GM12878 (cell line): ENCODE data around the gene GPC2. TPM values are rescaled to one million over a fixed set of nuclear protein-coding genes. Genes with fewer than 3 reads are reported as not detected.
A peak's percentile ranks its signal among the peaks of the same experiment; 100 is the strongest.

Source experiments
- ATAC-seq: fragments of 200-7000 bp; cut with Tn5 transposase; 3 replicates; pipeline ENCODE4 v1.9.1; 2020; ENCODE audit warnings: mild to moderate bottlenecking, moderate library complexity
- BruUV-seq: library from RNA; stranded (reverse); fragments of 400-500 nt; replicated peaks from 2 replicates; lab custom pipeline; 2021; lab: Mats Ljungman, UMichigan
- CTCF ChIA-PET: fragments of 300-600 bp; sonication (Branson Sonifier 250); formaldehyde crosslinking; extraction: SDS; loops from one replicate; lab custom pipeline; 2021; ENCODE audit warnings: inconsistent platforms; lab: Yijun Ruan, JAX
- POLR2A ChIA-PET: fragments of 350-600 bp; formaldehyde crosslinking; extraction: SDS; loops from one replicate; lab custom pipeline; 2021; ENCODE audit warnings: inconsistent platforms; lab: Charles Lee
- RAD21 ChIA-PET: fragments of 300-600 bp; sonication (Branson Sonifier 250); formaldehyde crosslinking; loops from one replicate; lab custom pipeline; 2023; ENCODE audit warnings: antibody characterized with exemption; ENCODE audit not compliant: unreplicated experiment; lab: Charles Lee
- SMC1A ChIA-PET: fragments of 300-600 bp; sonication (Branson Sonifier 250); formaldehyde crosslinking; loops from one replicate; lab custom pipeline; 2023; ENCODE audit not compliant: unreplicated experiment, uncharacterized antibody; lab: Charles Lee
- DNase-seq: peaks from one replicate; pipeline ENCODE4 v3.0.0-alpha.2; 2011; ENCODE audit warnings: low read depth, low spot score
- FAIRE-seq: peaks from 3 replicates; lab custom pipeline; 2011; peaks lifted over from hg19 to GRCh38; lab: Jason Lieb, UNC
- H2AFZ ChIP-seq: 2 replicates; pipeline ENCODE4 v1.6.0; 2011; ENCODE audit warnings: low read depth, low read length, control low read depth; ENCODE audit not compliant: control insufficient read depth
- H3K27ac ChIP-seq: 2 replicates; pipeline ENCODE4 v1.5.1; 2011; ENCODE audit warnings: control low read depth; ENCODE audit not compliant: control insufficient read depth, insufficient read depth
- H3K27me3 ChIP-seq, 2 experiments: replicated peaks in 1 of 2; 2 replicates each; pipeline versions ENCODE4 v1.6.0 to v1.6.1; 2011; ENCODE audit warnings: low read length in 1 of 2; ENCODE audit not compliant: control insufficient read depth in 2 of 2, insufficient read depth in 2 of 2
- H3K36me3 ChIP-seq, 2 experiments: 2 replicates each; pipeline ENCODE4 v1.5.1; 2011; ENCODE audit warnings: low read length in 1 of 2; ENCODE audit not compliant: control insufficient read depth in 2 of 2, insufficient read depth in 2 of 2
- H3K4me1 ChIP-seq: 2 replicates; pipeline ENCODE4 v1.6.1; 2011; ENCODE audit warnings: mild to moderate bottlenecking, low read length, moderate library complexity, mixed read lengths; ENCODE audit not compliant: control insufficient read depth, insufficient read depth
- H3K4me2 ChIP-seq: 2 replicates; pipeline ENCODE4 v1.6.0; 2011; ENCODE audit warnings: control low read depth; ENCODE audit not compliant: control insufficient read depth, insufficient read depth
- H3K4me3 ChIP-seq: fragments of 200-600 bp; sonication (generic); 2 replicates; pipeline ENCODE4 v1.5.1; 2016
- H3K79me2 ChIP-seq: 2 replicates; pipeline ENCODE4 v1.6.0; 2011; ENCODE audit warnings: low read length; ENCODE audit not compliant: control insufficient read depth, insufficient read depth
- H3K9ac ChIP-seq: 2 replicates; pipeline ENCODE4 v1.8.0; 2011; ENCODE audit warnings: low read length, control low read depth, mixed read lengths; ENCODE audit not compliant: control insufficient read depth, insufficient read depth
- H3K9me3 ChIP-seq: replicated peaks from 3 replicates; pipeline ENCODE4 v1.5.1; 2011; ENCODE audit warnings: mild to moderate bottlenecking, low read length; ENCODE audit not compliant: control insufficient read depth, insufficient read depth
- H4K20me1 ChIP-seq: 2 replicates; pipeline ENCODE4 v1.6.0; 2011; ENCODE audit not compliant: control insufficient read depth, insufficient read depth
- ESRRA ChIP-seq: IDR thresholded peaks from 2 replicates; pipeline ENCODE4 v1.6.1; 2012; ENCODE audit warnings: mild to moderate bottlenecking, low read length, improper control_type of control experiment
- HDGF ChIP-seq: fragments of 450-650 bp; IDR thresholded peaks from 2 replicates; pipeline ENCODE4 v1.6.1; 2016; ENCODE audit warnings: antibody characterized with exemption
- ZNF384 ChIP-seq: IDR thresholded peaks from 2 replicates; pipeline ENCODE4 v1.6.1; 2012; ENCODE audit warnings: low read depth, mild to moderate bottlenecking, low read length, improper control_type of control experiment, borderline replicate concordance
- WGBS: methylation state at CpG from one replicate; pipeline ENCODE4 v1.1.6; 2016; ENCODE audit warnings: low lambda C conversion rate; ENCODE audit not compliant: insufficient replicate concordance, insufficient coverage; ENCODE audit errors: missing lambda C conversion rate; 5-methylcytosine and 5-hydroxymethylcytosine counted together
- in situ Hi-C: fragments of 300-500 bp; cut with MboI; formaldehyde crosslinking; loops from 9 replicates; pipeline ENCODE4 v1.14.3; 2018; ENCODE audit warnings: mixed read lengths
- intact Hi-C: fragments of 100-400 bp; cut with micrococcal nuclease; formaldehyde crosslinking; loops from one replicate; pipeline ENCODE4 v1.14.2; 2022; ENCODE audit not compliant: unreplicated experiment
- polyA plus RNA-seq, 11 experiments: library from polyadenylated mRNA; depleted of rRNA in 4 of 11; unstranded in 6 of 11; stranded (reverse) in 5 of 11; fragments of >200 nt; fragmentation: Nextera tagmentation in 4 of 11; fragmentation: Illumina TruSeq in 1 of 11; extraction: Ambion mirVana in 4 of 11; extraction: Trizol in 1 of 11; gene quantifications; 1 replicate in 1 of 11; 2 replicates in 10 of 11; pipeline versions ENCODE4 v1.2.1 to v1.2.3, GENCODE V29; 2011 to 2016; ENCODE audit warnings: inconsistent platforms in 2 of 11, missing spikeins in 2 of 11, low read depth in 1 of 11
- total RNA-seq, 4 experiments: library from RNA; depleted of rRNA in 3 of 4; stranded (reverse); fragments of >200 nt in 3 of 4; fragmentation: Illumina TruSeq in 1 of 4; extraction: Trizol in 1 of 4; gene quantifications; 2 replicates each; pipeline versions ENCODE4 v1.2.1 to v1.2.3, GENCODE V29; 2013 to 2021
- TF ChIP-seq, protein P1 (sequence below): fragments of 450-650 bp; IDR thresholded peaks from 2 replicates; pipeline ENCODE4 v1.6.1; 2016; ENCODE audit warnings: mild to moderate bottlenecking
- TF ChIP-seq, protein P2 (sequence below): fragments of 150-350 bp; IDR thresholded peaks from 2 replicates; pipeline ENCODE4 v1.6.1; 2016; ENCODE audit warnings: low read depth, low read length
- TF ChIP-seq, protein P3 (sequence below): fragments of 450-650 bp; IDR thresholded peaks from 2 replicates; pipeline ENCODE4 v1.6.1; 2017; ENCODE audit warnings: mild to moderate bottlenecking, moderate library complexity

Gene GPC2
- total and polyA plus RNA-seq, 10 of the 15 experiments (the other 5 are each of a cell fraction or from before 2014, with no cell fraction given) = 0.19 to 6.3 (median 0.77) TPM

DNA sequence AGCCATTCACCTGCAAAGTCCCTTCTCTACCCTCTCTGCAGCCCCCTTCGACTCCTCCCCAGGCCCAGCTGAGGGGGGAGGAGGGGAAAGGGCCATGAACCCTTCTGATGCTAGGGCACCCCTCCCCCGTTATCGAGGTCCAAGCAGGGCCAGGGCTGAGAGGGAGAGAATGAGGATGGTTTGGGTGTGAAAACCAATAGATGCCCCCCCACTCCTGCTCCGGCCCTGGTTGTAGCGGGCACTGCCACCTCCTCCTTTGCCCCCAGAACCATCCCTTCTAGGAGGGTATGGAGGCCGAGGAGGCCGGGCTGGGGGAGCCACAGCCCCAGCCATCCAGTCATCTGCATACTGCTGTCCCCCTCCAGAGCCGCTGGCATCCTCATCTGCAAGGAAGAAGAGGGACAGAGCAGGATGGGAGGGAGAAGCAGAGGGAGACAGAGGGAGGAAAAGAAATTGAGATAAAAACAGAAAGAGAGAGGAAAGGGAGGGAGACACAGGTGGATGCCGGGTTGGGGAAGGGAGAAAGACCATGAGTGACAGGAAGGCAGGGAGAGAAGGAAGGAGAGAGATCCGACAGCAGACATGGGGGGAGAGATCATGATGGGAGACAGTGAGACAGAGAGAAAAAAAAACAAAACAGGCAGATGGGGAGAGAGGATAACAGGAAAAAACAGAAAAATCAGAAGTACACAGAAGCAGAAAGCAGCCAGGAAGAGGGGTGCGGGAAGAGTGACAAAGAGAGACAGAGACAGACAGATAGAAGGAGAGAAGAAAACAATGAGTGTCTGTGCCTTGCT is 6.9 kb downstream of the GPC2 start:
- Histone ChIP-seq H3K9me3 (no peaks in the 10 kb centered on the region), H4K20me1 (no peaks in the 10 kb centered on the region), H3K27ac (no peak overlapping the region), H3K4me2 (no peak overlapping the region), H2AFZ (no peak overlapping the region), H3K36me3 (no peaks in the 10 kb centered on the region), H3K4me3 (no peak overlapping the region), H3K4me1 (peaks cover 49% of the 10 kb centered on the region), H3K27me3 (peaks cover 4 to 6% of the 10 kb centered on the region in 2 experiments; a peak in 3 of 4 replicates), H3K79me2 (no peaks in the 10 kb centered on the region), H3K9ac (no peak overlapping the region)
- POLR2A ChIA-PET = interaction anchor here (0.6 kb wide), 1 partner anchor 198 kb away, joined by 3 read pairs; no protein-coding TSS in a partner anchor
- CTCF ChIA-PET = interaction anchor here (0.9 to 2.2 kb wide), 2 partner anchors 14 to 20 kb away, joined by 3 to 9 read pairs; no protein-coding TSS in a partner anchor
- ATAC-seq = no peak
- in situ Hi-C loops = no loop called here
- no peak for FAIRE-seq
- TF ChIP-seq HDGF = 0 out of 2 replicates have a peak, but pooled peaks have one; percentile 21
- TF ChIP-seq, protein P1, sequence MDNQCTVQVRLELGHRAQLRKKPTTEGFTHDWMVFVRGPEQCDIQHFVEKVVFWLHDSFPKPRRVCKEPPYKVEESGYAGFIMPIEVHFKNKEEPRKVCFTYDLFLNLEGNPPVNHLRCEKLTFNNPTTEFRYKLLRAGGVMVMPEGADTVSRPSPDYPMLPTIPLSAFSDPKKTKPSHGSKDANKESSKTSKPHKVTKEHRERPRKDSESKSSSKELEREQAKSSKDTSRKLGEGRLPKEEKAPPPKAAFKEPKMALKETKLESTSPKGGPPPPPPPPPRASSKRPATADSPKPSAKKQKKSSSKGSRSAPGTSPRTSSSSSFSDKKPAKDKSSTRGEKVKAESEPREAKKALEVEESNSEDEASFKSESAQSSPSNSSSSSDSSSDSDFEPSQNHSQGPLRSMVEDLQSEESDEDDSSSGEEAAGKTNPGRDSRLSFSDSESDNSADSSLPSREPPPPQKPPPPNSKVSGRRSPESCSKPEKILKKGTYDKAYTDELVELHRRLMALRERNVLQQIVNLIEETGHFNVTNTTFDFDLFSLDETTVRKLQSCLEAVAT = no peak
- TF ChIP-seq, protein P2, sequence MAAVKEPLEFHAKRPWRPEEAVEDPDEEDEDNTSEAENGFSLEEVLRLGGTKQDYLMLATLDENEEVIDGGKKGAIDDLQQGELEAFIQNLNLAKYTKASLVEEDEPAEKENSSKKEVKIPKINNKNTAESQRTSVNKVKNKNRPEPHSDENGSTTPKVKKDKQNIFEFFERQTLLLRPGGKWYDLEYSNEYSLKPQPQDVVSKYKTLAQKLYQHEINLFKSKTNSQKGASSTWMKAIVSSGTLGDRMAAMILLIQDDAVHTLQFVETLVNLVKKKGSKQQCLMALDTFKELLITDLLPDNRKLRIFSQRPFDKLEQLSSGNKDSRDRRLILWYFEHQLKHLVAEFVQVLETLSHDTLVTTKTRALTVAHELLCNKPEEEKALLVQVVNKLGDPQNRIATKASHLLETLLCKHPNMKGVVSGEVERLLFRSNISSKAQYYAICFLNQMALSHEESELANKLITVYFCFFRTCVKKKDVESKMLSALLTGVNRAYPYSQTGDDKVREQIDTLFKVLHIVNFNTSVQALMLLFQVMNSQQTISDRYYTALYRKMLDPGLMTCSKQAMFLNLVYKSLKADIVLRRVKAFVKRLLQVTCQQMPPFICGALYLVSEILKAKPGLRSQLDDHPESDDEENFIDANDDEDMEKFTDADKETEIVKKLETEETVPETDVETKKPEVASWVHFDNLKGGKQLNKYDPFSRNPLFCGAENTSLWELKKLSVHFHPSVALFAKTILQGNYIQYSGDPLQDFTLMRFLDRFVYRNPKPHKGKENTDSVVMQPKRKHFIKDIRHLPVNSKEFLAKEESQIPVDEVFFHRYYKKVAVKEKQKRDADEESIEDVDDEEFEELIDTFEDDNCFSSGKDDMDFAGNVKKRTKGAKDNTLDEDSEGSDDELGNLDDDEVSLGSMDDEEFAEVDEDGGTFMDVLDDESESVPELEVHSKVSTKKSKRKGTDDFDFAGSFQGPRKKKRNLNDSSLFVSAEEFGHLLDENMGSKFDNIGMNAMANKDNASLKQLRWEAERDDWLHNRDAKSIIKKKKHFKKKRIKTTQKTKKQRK = no peak
- no peak for TF ChIP-seq ZNF384
- TF ChIP-seq ESRRA = no peak
- TF ChIP-seq, protein P3, sequence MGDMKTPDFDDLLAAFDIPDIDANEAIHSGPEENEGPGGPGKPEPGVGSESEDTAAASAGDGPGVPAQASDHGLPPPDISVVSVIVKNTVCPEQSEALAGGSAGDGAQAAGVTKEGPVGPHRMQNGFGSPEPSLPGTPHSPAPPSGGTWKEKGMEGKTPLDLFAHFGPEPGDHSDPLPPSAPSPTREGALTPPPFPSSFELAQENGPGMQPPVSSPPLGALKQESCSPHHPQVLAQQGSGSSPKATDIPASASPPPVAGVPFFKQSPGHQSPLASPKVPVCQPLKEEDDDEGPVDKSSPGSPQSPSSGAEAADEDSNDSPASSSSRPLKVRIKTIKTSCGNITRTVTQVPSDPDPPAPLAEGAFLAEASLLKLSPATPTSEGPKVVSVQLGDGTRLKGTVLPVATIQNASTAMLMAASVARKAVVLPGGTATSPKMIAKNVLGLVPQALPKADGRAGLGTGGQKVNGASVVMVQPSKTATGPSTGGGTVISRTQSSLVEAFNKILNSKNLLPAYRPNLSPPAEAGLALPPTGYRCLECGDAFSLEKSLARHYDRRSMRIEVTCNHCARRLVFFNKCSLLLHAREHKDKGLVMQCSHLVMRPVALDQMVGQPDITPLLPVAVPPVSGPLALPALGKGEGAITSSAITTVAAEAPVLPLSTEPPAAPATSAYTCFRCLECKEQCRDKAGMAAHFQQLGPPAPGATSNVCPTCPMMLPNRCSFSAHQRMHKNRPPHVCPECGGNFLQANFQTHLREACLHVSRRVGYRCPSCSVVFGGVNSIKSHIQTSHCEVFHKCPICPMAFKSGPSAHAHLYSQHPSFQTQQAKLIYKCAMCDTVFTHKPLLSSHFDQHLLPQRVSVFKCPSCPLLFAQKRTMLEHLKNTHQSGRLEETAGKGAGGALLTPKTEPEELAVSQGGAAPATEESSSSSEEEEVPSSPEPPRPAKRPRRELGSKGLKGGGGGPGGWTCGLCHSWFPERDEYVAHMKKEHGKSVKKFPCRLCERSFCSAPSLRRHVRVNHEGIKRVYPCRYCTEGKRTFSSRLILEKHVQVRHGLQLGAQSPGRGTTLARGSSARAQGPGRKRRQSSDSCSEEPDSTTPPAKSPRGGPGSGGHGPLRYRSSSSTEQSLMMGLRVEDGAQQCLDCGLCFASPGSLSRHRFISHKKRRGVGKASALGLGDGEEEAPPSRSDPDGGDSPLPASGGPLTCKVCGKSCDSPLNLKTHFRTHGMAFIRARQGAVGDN = no peak
- no peak for DNase-seq
- WGBS = 45% methylated on average over 11 of the region's 11 CpGs
- RAD21 ChIA-PET = no interaction called here
- intact Hi-C loops = no loop called here
- no TSS peak for BruUV-seq
- SMC1A ChIA-PET = no interaction called here
